Neural progenitor cell (in vitro differentiated cells): ENCODE measurements around the gene ZNF512B. TPM values are rescaled to one million over a fixed set of nuclear protein-coding genes. Genes with fewer than 3 reads are reported as not detected.

ENCODE experiments used
- DNase-seq: peaks from one replicate; pipeline ENCODE4 v3.0.0-alpha.2; 2016; ENCODE audit warnings: low spot score
- H2AFZ ChIP-seq: fragments of 200-600 bp; sonication (generic); replicated peaks from 2 replicates; pipeline ENCODE4 v1.6.1; 2016; ENCODE audit warnings: antibody characterized with exemption
- H3F3A ChIP-seq: fragments of 200-600 bp; sonication (generic); 2 replicates; pipeline ENCODE4 v1.6.1; 2016; ENCODE audit warnings: antibody characterized with exemption, low read depth
- H3K27ac ChIP-seq: fragments of 200-600 bp; sonication (generic); 2 replicates; pipeline ENCODE4 v1.5.1; 2016; ENCODE audit warnings: mild to moderate bottlenecking
- H3K27me3 ChIP-seq: fragments of 200-600 bp; sonication (generic); 2 replicates; pipeline ENCODE4 v1.6.1; 2016; ENCODE audit warnings: mild to moderate bottlenecking, moderate library complexity
- H3K36me3 ChIP-seq: fragments of 200-600 bp; sonication (generic); 2 replicates; pipeline ENCODE4 v1.5.1; 2016
- H3K4me1 ChIP-seq: fragments of 200-600 bp; sonication (generic); 2 replicates; pipeline ENCODE4 v1.6.1; 2016; ENCODE audit warnings: mixed run types
- H3K4me2 ChIP-seq: fragments of 200-600 bp; sonication (generic); 2 replicates; pipeline ENCODE4 v1.6.1; 2016
- H3K4me3 ChIP-seq: fragments of 200-600 bp; sonication (generic); 2 replicates; pipeline ENCODE4 v1.5.1; 2016
- H3K79me2 ChIP-seq: fragments of 200-600 bp; sonication (generic); 2 replicates; pipeline ENCODE4 v1.6.1; 2016; ENCODE audit warnings: low read depth
- H3K9ac ChIP-seq: fragments of 200-600 bp; sonication (generic); 2 replicates; pipeline ENCODE4 v1.6.1; 2016
- H3K9me3 ChIP-seq: fragments of 200-600 bp; sonication (generic); 2 replicates; pipeline ENCODE4 v1.5.1; 2016; ENCODE audit warnings: low read depth
- H4K20me1 ChIP-seq: fragments of 200-600 bp; sonication (generic); 2 replicates; pipeline ENCODE4 v1.6.1; 2016; ENCODE audit warnings: low read depth
- H3K27ac Mint-ChIP-seq: 3 replicates; pipeline ENCODE4 v1.8.0; 2021; ENCODE audit warnings: mixed read lengths
- H3K27me3 Mint-ChIP-seq: 2 replicates; pipeline ENCODE4 v1.8.0; 2022; ENCODE audit warnings: low read depth, mild to moderate bottlenecking, inconsistent platforms, moderate library complexity, mixed read lengths; ENCODE audit not compliant: insufficient read depth
- H3K36me3 Mint-ChIP-seq: 3 replicates; pipeline ENCODE4 v1.8.0; 2021; ENCODE audit warnings: mixed read lengths
- H3K4me1 Mint-ChIP-seq: 3 replicates; pipeline ENCODE4 v1.8.0; 2021; ENCODE audit warnings: mixed read lengths
- H3K4me3 Mint-ChIP-seq: 3 replicates; pipeline ENCODE4 v1.8.0; 2021; ENCODE audit warnings: mild to moderate bottlenecking, moderate library complexity, mixed read lengths
- H3K9me3 Mint-ChIP-seq: 3 replicates; pipeline ENCODE4 v1.8.0; 2020; ENCODE audit warnings: mixed read lengths
- CTCF ChIP-seq: fragments of 200-600 bp; sonication (generic); IDR thresholded peaks from 2 replicates; pipeline ENCODE4 v1.5.1; 2017; ENCODE audit warnings: antibody characterized with exemption, mild to moderate bottlenecking
- EZH2 ChIP-seq: fragments of 200-600 bp; sonication (generic); IDR thresholded peaks from 2 replicates; pipeline ENCODE4 v1.6.1; 2017; ENCODE audit warnings: antibody characterized with exemption, mild to moderate bottlenecking, moderate library complexity
- EZH2phosphoT487 ChIP-seq: fragments of 200-600 bp; sonication (generic); IDR thresholded peaks from 2 replicates; pipeline ENCODE4 v1.6.1; 2017; ENCODE audit warnings: antibody characterized with exemption
- total RNA-seq: library from RNA; depleted of rRNA; stranded (reverse); fragments of >200 nt; gene quantifications from 2 replicates; pipeline ENCODE4 v1.2.3, GENCODE V29; 2015; ENCODE audit warnings: low replicate concordance

The ZNF512B gene
- total RNA-seq, 1 donor from 2014 or later, result 2.9 TPM

GRCh38 chr20:63964412-63964811 lies 5.3 kb downstream of the ZNF512B start:
- H3K27me3 Mint-ChIP-seq, result peaks cover 2% of the 10 kb centered on the region
- no peak overlapping the region for H3K9ac ChIP-seq
- no peak for DNase-seq
- H3K4me1 ChIP-seq, result peaks cover 6% of the 10 kb centered on the region
- H3F3A ChIP-seq, result no peaks in the 10 kb centered on the region
- H3K36me3 ChIP-seq, result no peaks in the 10 kb centered on the region
- no peak overlapping the region for H3K27ac ChIP-seq
- no peaks in the 10 kb centered on the region for H3K27me3 ChIP-seq
- peaks cover 1% of the 10 kb centered on the region for H4K20me1 ChIP-seq
- peaks cover 11% of the 10 kb centered on the region for H3K79me2 ChIP-seq
- H3K4me1 Mint-ChIP-seq, result peaks cover 6% of the 10 kb centered on the region
- H3K27ac Mint-ChIP-seq, result no peak overlapping the region
- H3K4me3 ChIP-seq, result no peak overlapping the region
- H3K4me2 ChIP-seq, result no peak overlapping the region
- H2AFZ ChIP-seq, result no peak overlapping the region
- TF ChIP-seq EZH2 (no peak), EZH2phosphoT487 (no peak), CTCF (no peak)
- H3K4me3 Mint-ChIP-seq, result no peak overlapping the region
- peaks cover 2% of the 10 kb centered on the region for H3K36me3 Mint-ChIP-seq
- H3K9me3 Mint-ChIP-seq, result no peaks in the 10 kb centered on the region
- no peaks in the 10 kb centered on the region for H3K9me3 ChIP-seq

- Mint-ChIP-seq H3K9me3 (no peaks in the 10 kb centered on the region), H3K27me3 (peaks cover 2% of the 10 kb centered on the region), H3K4me3 (no peak overlapping the region), H3K27ac (no peak overlapping the region), H3K36me3 (peaks cover 2% of the 10 kb centered on the region), H3K4me1 (peaks cover 8% of the 10 kb centered on the region)
- no peak for DNase-seq
- H2AFZ ChIP-seq, result no peak overlapping the region
- H3K4me2 ChIP-seq, result no peak overlapping the region
- H3K36me3 ChIP-seq, result no peaks in the 10 kb centered on the region
- peaks cover 5% of the 10 kb centered on the region for H3F3A ChIP-seq
- H3K27ac ChIP-seq, result no peak overlapping the region
- H3K9me3 ChIP-seq, result no peaks in the 10 kb centered on the region
- no peak overlapping the region for H3K4me3 ChIP-seq
- no peak overlapping the region for H3K9ac ChIP-seq
- peaks cover 9% of the 10 kb centered on the region for H3K4me1 ChIP-seq
- peaks cover 7% of the 10 kb centered on the region for H4K20me1 ChIP-seq
- no peaks in the 10 kb centered on the region for H3K27me3 ChIP-seq
- TF ChIP-seq EZH2 (no peak), CTCF (no peak), EZH2phosphoT487 (no peak)
- peaks cover 8% of the 10 kb centered on the region for H3K79me2 ChIP-seq
Observed at GRCh38 chr20:63963784-63964301, 5.9 kb downstream of the ZNF512B start.

GRCh38 chr20:63963348-63963741 lies 6.4 kb downstream of the ZNF512B start:
- Mint-ChIP-seq H3K4me1 (peaks cover 8% of the 10 kb centered on the region), H3K27me3 (peaks cover 4% of the 10 kb centered on the region), H3K4me3 (no peak overlapping the region), H3K27ac (no peak overlapping the region), H3K36me3 (peaks cover 2% of the 10 kb centered on the region), H3K9me3 (no peaks in the 10 kb centered on the region)
- DNase-seq, result no peak
- H3F3A ChIP-seq, result peaks cover 10% of the 10 kb centered on the region
- H3K79me2 ChIP-seq, result peaks cover 3% of the 10 kb centered on the region
- no peaks in the 10 kb centered on the region for H3K27me3 ChIP-seq
- H3K4me2 ChIP-seq, result no peak overlapping the region
- no peak overlapping the region for H3K4me3 ChIP-seq
- no peaks in the 10 kb centered on the region for H3K36me3 ChIP-seq
- no peak for TF ChIP-seq EZH2phosphoT487
- TF ChIP-seq CTCF, result no peak
- no peak for TF ChIP-seq EZH2
- H3K4me1 ChIP-seq, result peaks cover 10% of the 10 kb centered on the region
- no peaks in the 10 kb centered on the region for H3K9me3 ChIP-seq
- H3K9ac ChIP-seq, result no peak overlapping the region
- peaks cover 12% of the 10 kb centered on the region for H4K20me1 ChIP-seq
- H2AFZ ChIP-seq, result no peak overlapping the region
- H3K27ac ChIP-seq, result no peak overlapping the region
